Peyer's patch (tissue), 4 donors: ENCODE data around the gene AP2B1. TPM values are rescaled to one million over a fixed set of nuclear protein-coding genes. Genes with fewer than 3 reads are reported as not detected.

ENCODE experiments used
- DNase-seq, 3 donors: peaks; one replicate each; pipeline ENCODE4 v3.0.0-alpha.2; 2017 to 2019
- H3K27ac ChIP-seq, 4 donors: fragments of 200-600 bp; sonication (generic); one replicate each; pipeline ENCODE4 v1.5.1; 2016 to 2019
- H3K27me3 ChIP-seq, 2 donors: fragments of 200-600 bp; sonication (generic); one replicate each; pipeline ENCODE4 v1.5.1; 2019
- H3K36me3 ChIP-seq, 3 donors: fragments of 200-600 bp; sonication (generic); one replicate each; pipeline ENCODE4 v1.5.1; 2016 to 2019
- H3K4me1 ChIP-seq, 4 donors: fragments of 200-600 bp; sonication (generic); one replicate each; pipeline ENCODE4 v1.5.1; 2016 to 2019
- H3K4me3 ChIP-seq, 4 donors: fragments of 200-600 bp; sonication (generic); 1 replicate in 3 of 4; 2 replicates in 1 of 4; pipeline ENCODE4 v1.5.1; 2016 to 2019; ENCODE audit warnings: mild to moderate bottlenecking in 1 of 4
- H3K9me3 ChIP-seq, 4 donors: fragments of 200-600 bp; sonication (generic); one replicate each; pipeline ENCODE4 v1.5.1; 2016 to 2019; ENCODE audit warnings: mild to moderate bottlenecking in 1 of 4
- CTCF ChIP-seq, 6 experiments: fragments of 450-650 bp in 4 of 6; fragments of 200-600 bp in 2 of 6; sonication (generic) in 1 of 6; IDR thresholded peaks; one replicate each; pipeline ENCODE4 v1.5.1; 2017 to 2019; ENCODE audit warnings: antibody characterized with exemption in 6 of 6, mild to moderate bottlenecking in 3 of 6, moderate library complexity in 1 of 6
- POLR2A ChIP-seq, 2 donors: fragments of 450-650 bp; IDR thresholded peaks; one replicate each; pipeline ENCODE4 v1.5.1; 2017; ENCODE audit warnings: antibody characterized with exemption in 2 of 2, mild to moderate bottlenecking in 2 of 2, moderate library complexity in 2 of 2
- total RNA-seq, 4 donors: library from RNA; depleted of rRNA; stranded (reverse); fragments of >200 nt; gene quantifications; one replicate each; pipeline ENCODE4 v1.1.0, GENCODE V29; 2016

AP2B1 gene
- total RNA-seq, 4 donors from 2014 or later: 46.2 to 75.3 (median 66.6) TPM

DNA sequence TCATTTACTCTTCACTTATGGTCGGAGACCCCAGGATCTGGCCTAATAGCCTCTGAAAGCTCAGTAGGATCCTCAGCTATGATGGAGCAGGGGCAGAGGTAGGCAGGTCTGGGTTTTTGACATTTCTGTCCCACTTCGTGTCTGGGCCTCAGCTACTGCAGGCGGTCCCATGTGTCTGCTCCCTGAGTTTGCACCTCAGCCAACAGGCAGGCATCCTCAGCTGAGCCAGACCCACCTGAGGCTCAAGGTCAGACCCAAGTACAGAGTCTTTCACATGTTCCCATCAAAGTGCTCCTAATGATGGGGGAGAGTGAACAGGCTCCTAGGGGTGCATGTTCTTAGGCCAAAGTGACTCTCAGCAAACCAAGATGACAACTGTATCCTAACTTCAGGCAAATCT lies 141.4 kb downstream of the AP2B1 start:
- H3K27ac ChIP-seq: no peak overlapping the region
- no peaks in the 10 kb centered on the region for H3K9me3 ChIP-seq
- TF ChIP-seq CTCF (IDR thresholded peaks at IDR 0.05): no peak
- no peak for TF ChIP-seq POLR2A (IDR thresholded peaks at IDR 0.05)
- no peaks in the 10 kb centered on the region for H3K27me3 ChIP-seq
- peaks cover 0 to 18% (median 3%) of the 10 kb centered on the region in 4 donors for H3K4me1 ChIP-seq
- no peak overlapping the region for H3K4me3 ChIP-seq
- no peak for DNase-seq
- peaks cover 0 to 35% (median 0%) of the 10 kb centered on the region in 3 donors for H3K36me3 ChIP-seq

- TF ChIP-seq POLR2A (IDR thresholded peaks at IDR 0.05): no peak
- TF ChIP-seq CTCF (IDR thresholded peaks at IDR 0.05): no peak
- Histone ChIP-seq H3K36me3 (peaks cover 0 to 27% (median 0%) of the 10 kb centered on the region in 3 donors), H3K4me1 (peaks cover 0 to 18% (median 3%) of the 10 kb centered on the region in 4 donors), H3K27me3 (no peaks in the 10 kb centered on the region), H3K9me3 (no peaks in the 10 kb centered on the region), H3K4me3 (no peak overlapping the region), H3K27ac (no peak overlapping the region)
- DNase-seq: no peak
Measured at GRCh38 chr17:35729405-35729833, 142.3 kb downstream of the AP2B1 start.

- Histone ChIP-seq H3K4me1 (peaks cover 0 to 18% (median 3%) of the 10 kb centered on the region in 4 donors), H3K36me3 (peaks cover 0 to 16% (median 0%) of the 10 kb centered on the region in 3 donors), H3K9me3 (no peaks in the 10 kb centered on the region), H3K4me3 (no peak overlapping the region), H3K27me3 (no peaks in the 10 kb centered on the region), H3K27ac (no peak overlapping the region)
- TF ChIP-seq CTCF (IDR thresholded peaks at IDR 0.05): no peak
- TF ChIP-seq POLR2A (IDR thresholded peaks at IDR 0.05): no peak
- no peak for DNase-seq
Measured at GRCh38 chr17:35730400-35731005, 143.4 kb downstream of the AP2B1 start.

DNA sequence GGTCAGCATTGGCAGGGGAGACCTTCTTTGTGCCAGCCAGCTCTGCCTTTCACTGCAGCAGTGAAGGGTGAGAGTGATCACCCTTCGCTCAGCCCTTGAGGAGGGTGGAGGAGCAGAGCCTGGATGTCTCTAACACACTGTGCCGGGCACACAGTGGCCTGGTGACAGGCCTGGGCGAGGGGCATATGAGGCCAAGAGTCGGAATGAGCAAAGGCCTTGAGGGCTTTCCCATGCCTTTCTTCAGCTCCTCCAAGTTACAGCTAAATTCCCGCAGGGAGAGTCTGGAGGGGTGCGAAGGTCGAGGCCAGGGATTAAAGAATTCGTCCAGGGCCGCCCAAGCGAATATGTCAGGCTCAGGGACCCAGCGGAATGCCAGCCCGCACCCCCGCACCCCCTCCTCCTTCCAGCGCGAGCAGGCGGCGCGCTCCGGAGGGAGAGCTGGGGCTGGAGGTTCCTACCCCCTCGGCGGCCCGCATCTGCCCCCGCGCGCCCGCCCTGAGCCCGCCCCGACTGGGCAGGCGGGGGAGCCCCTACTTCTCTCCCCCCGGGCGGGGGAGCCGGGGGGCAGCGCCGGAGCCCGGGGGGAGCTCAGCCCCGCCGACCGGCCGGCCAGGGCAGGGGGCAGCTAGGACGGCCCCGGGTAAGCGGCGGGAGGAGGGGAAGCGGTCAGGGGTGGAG lies 144.3 kb downstream of the AP2B1 start, which contains the start of gene RASL10B:
Gene RASL10B (plus strand): TSS at position 401 of the 678 bp plus-strand sequence. CDS start 3,546 bp downstream, outside the sequence.
- Histone ChIP-seq H3K27ac (peak within 1 kb of the TSS in 1 of 4 donors; percentile 34), H3K4me3 (peak within 1 kb of the TSS; percentile 47 to 71 (median 63)), H3K4me1 (peaks cover 0 to 14% (median 3%) of the 10 kb centered on the region in 4 donors), H3K36me3 (peaks cover 0 to 7% (median 0%) of the 10 kb centered on the region in 3 donors), H3K27me3 (no peaks in the 10 kb centered on the region), H3K9me3 (no peaks in the 10 kb centered on the region)
- DNase-seq: peak in 2 of 3 donors; percentile 61 to 69
- no peak for TF ChIP-seq POLR2A (IDR thresholded peaks at IDR 0.05)
- TF ChIP-seq CTCF (IDR thresholded peaks at IDR 0.05): no peak

DNA sequence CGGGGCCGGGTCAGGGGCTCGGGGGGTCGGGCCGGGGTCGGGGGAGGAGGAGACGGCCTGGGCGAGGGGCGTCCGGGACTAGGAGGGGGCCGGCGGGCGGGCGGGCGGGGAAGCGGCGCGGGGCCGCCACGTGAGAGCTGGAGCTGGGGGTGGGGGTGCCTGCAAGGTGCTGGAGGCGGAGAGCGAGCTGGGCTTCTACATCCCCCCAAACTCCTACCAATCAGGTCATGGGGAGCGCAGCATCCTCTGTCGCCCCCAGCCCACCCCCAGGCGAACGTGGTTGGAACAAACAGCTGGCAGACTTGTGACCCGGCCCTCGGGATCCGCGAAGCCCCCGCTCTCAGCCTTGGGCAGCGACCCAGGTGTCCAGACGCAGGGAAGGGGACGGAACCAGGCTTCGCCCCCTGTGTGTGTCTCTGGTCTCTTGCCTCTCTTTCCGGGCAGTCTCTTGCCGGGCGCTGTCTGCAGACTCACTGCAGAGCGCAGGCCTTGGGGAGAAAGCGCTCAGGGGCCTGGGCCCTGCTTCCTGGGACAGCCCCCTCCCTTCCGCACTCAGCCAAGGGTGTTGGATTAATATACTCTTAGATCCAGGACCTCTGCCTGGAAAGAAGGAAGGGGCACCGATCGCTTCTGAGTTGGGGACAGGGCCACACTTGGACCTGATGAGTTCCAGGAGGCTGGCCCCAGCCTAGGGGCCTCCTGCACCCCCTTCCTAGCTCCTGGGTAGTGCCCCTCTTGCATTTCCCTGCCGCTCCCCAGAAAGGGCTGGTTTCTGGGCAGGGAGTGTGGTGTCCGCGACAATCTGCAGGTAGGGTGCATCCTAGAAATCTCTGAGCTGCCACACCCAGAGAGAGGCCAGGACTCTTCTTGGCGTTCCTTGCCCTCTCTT lies 145.0 kb downstream of the AP2B1 start:
- no peaks in the 10 kb centered on the region for H3K9me3 ChIP-seq
- peaks cover 0 to 7% (median 3%) of the 10 kb centered on the region in 4 donors for H3K4me1 ChIP-seq
- DNase-seq: no peak
- peak overlapping the region in 1 of 4 donors; percentile 34 for H3K27ac ChIP-seq
- H3K36me3 ChIP-seq: peaks cover 0 to under 1% (median 0%) of the 10 kb centered on the region in 3 donors
- H3K4me3 ChIP-seq: peak overlapping the region; percentile 47 to 71 (median 63)
- no peak for TF ChIP-seq CTCF (IDR thresholded peaks at IDR 0.05)
- TF ChIP-seq POLR2A (IDR thresholded peaks at IDR 0.05): no peak
- H3K27me3 ChIP-seq: no peaks in the 10 kb centered on the region
